HCEC 1CT (cell line): ENCODE data around the gene PRRC2B.
A peak's percentile ranks its signal among the peaks of the same experiment; 100 is the strongest.
"Not testable (repeated sequence)": the region's sequence is repeated elsewhere in the genome, so short reads cannot be mapped to it uniquely, and the experiment has no call there.

Experiments
- DNase-seq: peaks from one replicate; pipeline ENCODE4 v3.0.0-alpha.2; 2017

Gene PRRC2B

GRCh38 chr9:131387394-131387793 lies 6.5 kb upstream of the PRRC2B start:
- no peak for DNase-seq

GRCh38 chr9:131391020-131391419 lies 2.9 kb upstream of the PRRC2B start:
- no peak for DNase-seq

DNA sequence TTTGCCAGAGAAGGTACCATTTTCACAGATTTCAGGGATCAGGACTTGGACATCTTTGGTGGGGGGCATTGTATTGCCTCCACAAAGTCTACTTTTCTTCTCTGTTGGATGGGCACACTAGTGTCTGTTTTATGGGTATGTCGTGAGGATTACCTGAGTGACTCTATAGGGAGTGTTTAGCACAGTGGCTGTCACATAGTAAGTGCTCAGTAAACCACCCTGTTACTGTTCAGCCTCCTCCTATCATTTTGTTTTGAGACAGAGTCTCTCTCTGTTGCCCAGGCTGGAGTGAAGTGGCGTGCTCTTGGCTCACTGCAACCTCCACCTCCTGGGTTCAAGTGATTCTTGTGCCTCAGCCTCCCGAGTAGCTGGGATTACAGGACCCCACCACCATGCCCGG lies 2.4 kb upstream of the PRRC2B start:
- no peak for DNase-seq

GRCh38 chr9:131394464-131395156 lies 724 bp downstream of the PRRC2B start:
- peak; percentile 51 for DNase-seq

- DNase-seq = no peak
Measured at GRCh38 chr9:131395157-131396098, 1.5 kb downstream of the PRRC2B start.

DNA sequence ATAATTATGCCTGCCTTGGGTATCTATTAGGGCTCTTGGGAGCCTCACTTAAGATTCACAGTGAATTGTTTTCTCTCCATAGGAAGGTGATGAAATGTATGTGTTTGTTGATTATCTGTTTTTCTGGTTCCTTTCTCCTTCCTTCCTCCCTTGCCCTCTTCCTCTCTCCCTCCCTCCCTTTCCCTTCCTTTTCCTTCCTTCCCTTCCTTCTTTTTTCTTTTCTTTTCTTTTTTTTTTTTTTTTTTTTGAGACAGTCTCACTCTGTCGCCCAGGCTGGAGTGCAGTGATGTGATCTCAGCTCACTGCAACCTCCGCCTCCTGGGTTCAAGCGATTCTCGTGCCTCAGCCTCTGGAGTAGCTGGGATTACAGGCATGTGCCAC lies 2.2 kb downstream of the PRRC2B start:
- DNase-seq = not testable (repeated sequence)

DNA sequence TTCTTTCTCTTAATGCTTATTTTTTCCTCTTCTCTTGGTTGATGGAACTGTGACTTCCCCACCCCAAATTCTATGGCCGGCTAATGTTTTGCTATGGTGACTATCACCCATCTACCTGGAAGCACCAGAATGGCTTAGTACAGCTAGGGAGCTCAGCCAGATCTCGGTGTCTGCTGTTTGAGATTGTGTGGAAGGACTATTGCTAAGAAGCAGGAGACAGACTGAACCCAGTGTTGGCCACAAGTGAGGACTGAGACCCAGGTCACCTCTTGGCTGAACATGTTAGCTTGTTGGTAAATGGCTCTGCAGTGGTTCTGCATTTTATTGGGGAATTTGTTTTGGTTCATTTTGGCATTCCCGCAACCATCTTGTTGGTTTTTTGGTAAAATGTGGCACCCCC lies 2.7 kb downstream of the PRRC2B start:
- DNase-seq = no peak

- DNase-seq = peak; percentile 41
Measured at GRCh38 chr9:131397100-131397790, 3.4 kb downstream of the PRRC2B start.

DNA sequence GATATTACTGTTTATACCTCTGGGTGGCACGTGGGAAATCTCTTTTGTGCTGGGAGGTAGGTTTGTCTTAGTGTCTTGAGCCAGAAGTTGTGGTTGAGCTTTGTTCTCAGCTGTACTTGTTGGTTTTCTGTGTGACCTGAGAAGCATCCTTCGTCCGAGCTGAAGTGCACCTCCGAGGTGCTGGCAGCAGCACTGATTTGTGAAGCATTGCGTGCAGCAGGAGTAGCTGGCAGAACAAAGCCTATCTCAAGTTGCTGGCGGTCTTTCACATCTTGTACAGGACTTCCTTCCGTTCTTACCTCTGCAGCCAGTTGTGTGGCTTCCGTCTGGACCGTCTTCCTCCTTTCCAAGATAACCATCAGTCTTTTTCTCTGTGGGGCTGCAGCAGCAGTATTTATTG lies 4.3 kb downstream of the PRRC2B start:
- DNase-seq = no peak

- no peak for DNase-seq
Measured at GRCh38 chr9:131399972-131400371, 6.1 kb downstream of the PRRC2B start.

DNA sequence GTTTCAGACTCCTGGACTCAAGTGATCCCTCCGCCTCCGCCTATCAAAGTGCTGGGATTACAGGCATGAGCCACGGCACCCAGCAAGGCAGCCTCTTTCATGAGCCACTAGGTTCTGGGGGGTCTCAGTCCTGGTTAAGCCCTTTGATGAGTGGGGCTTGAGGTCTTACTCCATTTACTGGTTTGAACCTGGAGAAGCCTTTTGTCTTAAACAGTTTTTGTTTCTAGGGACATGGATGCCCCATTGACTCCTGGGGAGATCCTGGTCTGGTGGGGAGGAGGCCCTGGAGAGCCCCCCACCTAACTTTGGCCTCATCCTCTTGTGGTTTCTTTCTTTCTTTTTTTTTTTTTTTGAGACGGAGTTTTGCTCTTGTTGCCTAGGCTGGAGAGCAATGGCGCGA lies 6.7 kb downstream of the PRRC2B start:
- DNase-seq = no peak

- DNase-seq = peak; percentile 63
Measured at GRCh38 chr9:131402073-131402472, 8.2 kb downstream of the PRRC2B start.

DNA sequence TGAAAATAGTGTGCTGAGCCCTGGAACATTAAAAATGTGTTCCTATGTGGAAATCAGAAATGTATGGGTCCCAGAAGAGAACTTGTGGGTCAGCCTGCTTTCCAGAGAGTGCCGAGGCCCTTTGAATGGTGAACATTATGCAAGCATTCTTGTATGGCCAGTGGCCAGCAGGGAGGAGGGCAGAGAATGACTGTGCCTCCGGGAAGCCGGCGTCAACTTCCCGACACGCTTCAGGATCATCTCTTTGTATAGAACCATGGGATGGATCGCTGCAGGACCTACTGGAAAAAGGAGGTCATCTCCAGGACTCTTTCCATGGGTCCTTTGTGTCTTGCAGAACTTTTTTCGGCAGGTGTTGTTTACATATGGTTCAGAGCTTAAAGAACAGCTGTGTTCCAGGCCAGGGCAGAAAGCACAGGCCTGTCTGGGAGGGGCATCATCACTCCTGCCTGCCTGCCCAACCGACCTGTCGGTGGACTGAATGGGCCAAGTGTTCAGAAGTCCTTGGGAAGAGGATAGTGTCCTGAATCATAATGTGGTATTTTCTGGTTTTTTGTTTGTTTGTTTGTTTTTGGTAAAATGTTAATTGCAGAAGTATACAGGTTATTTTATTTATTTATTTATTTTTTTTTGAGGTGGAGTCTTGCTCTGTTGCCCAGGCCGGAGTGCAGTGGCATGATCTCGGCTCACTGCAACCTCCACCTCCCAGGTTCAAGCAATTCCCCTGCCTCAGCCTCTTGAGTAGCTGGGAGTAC lies 9.0 kb downstream of the PRRC2B start:
- peak; percentile 88 for DNase-seq

- DNase-seq = no peak
Measured at GRCh38 chr9:131403493-131403773, 9.5 kb downstream of the PRRC2B start.

- DNase-seq = no peak
Measured at GRCh38 chr9:131404581-131404980, 10.7 kb downstream of the PRRC2B start.

DNA sequence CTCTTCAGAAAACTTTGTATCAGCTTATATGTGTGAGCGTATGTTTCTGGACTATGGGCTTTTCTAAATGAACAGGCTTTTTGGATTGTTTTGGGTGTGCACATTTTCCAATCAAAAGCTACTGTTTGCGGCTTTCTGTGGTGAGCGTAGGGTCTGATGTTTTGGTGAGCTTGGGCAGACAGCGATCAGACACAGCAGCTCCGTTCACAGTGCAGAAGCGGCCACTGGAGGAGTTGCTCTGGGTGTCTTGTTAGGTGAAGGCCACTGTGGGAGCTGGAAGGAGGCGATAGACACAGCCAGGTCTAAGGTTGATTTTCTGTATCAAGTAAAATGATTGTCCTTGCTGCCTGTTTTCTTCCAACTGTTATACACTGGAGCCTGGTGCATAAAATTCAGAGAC lies 11.1 kb downstream of the PRRC2B start:
- no peak for DNase-seq

DNA sequence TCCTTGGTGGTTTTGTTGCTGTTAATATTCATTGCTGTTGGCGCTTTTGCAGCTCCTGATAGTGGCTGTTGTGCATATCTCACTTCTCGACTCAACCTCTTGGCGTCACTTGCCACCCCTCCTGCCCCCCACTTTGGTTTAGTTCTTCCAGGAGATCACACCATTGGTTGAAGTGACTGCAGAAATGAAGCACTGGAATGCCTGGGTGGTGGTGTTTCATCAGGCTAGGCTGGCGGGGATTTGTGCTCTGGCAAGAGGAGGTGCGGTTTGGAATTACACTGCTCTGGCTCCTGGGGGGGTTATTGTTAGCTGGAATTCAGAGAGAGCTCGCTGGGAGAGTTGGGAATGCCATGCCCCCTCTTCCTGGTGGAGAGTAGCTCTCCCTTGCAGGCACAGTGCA lies 11.5 kb downstream of the PRRC2B start:
- DNase-seq = no peak

DNA sequence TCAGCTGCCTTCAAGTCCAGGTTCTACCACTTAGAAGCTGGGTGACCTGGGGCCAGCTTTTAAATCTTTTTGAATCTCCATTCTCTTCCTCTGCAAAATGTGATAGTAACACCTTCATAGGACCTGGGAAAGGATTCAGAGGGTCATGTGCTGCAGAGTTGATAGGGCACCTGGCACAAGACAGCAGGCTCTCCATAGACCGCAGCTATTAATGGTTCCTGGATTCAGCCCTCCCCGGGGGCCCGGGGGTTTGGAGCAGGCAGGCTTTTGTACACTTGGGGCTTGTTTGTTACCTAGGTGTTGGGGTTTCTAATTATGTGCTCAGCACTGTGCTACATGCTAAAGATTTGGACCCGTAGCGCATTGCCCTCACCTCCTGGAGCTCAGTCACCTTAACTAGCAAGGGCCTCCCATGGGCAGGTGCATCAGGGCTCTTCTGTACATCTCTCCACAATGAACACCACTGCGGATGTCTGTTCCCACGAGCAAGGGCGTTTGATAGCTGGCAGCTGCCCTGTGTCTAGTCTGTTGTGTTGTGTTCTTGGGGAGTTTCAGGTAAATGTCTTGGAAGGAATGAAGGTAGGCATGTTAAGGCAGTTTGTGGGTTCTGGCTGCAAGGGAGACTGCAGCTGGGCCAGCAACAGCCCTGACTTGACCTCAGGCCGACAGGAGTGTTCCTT lies 12.1 kb downstream of the PRRC2B start:
- no peak for DNase-seq

- DNase-seq = no peak
Measured at GRCh38 chr9:131406563-131407436, 12.9 kb downstream of the PRRC2B start.

- peak; percentile 42 for DNase-seq
Measured at GRCh38 chr9:131407717-131408195, 13.9 kb downstream of the PRRC2B start.

GRCh38 chr9:131409458-131409992 lies 15.6 kb downstream of the PRRC2B start:
- no peak for DNase-seq
